ENCODE data around the gene BPIFB1.

Gene BPIFB1

GRCh38 chr20:33290852-33291251 is 7.8 kb downstream of the BPIFB1 start:
- no peak overlapping the region for H3K4me3 ChIP-seq (ENCODE audit: low read depth, low read length)
- no peak for DNase-seq (ENCODE audit: low read depth)
- in situ Hi-C loops (cut with HindIII; ENCODE audit: low sequenced_read_pairs) = no loop called here
- TF ChIP-seq CTCF (IDR thresholded peaks at IDR 0.05; ENCODE audit: low read depth, low read length, missing control alignments) = no peak

GRCh38 chr20:33291416-33291815 is 8.4 kb downstream of the BPIFB1 start:
- no peak for DNase-seq (ENCODE audit: low read depth)
- H3K4me3 ChIP-seq (ENCODE audit: low read depth, low read length) = no peak overlapping the region
- TF ChIP-seq CTCF (IDR thresholded peaks at IDR 0.05; ENCODE audit: low read depth, low read length, missing control alignments) = no peak
- in situ Hi-C loops (cut with HindIII; ENCODE audit: low sequenced_read_pairs) = no loop called here

- DNase-seq (ENCODE audit: low read depth) = no peak
- TF ChIP-seq CTCF (IDR thresholded peaks at IDR 0.05; ENCODE audit: low read depth, low read length, missing control alignments) = peak; percentile 88
- in situ Hi-C loops (cut with HindIII; ENCODE audit: low sequenced_read_pairs) = no loop called here
- no peak overlapping the region for H3K4me3 ChIP-seq (ENCODE audit: low read depth, low read length)
Observed at GRCh38 chr20:33291830-33292355, 8.9 kb downstream of the BPIFB1 start.

GRCh38 chr20:33296206-33296605 is 13.2 kb downstream of the BPIFB1 start:
- no peak for DNase-seq (ENCODE audit: low read depth)
- H3K4me3 ChIP-seq (ENCODE audit: low read depth, low read length) = no peak overlapping the region
- no peak for TF ChIP-seq CTCF (IDR thresholded peaks at IDR 0.05; ENCODE audit: low read depth, low read length, missing control alignments)
- in situ Hi-C loops (cut with HindIII; ENCODE audit: low sequenced_read_pairs) = no loop called here

- TF ChIP-seq CTCF (IDR thresholded peaks at IDR 0.05; ENCODE audit: low read depth, low read length, missing control alignments) = no peak
- H3K4me3 ChIP-seq (ENCODE audit: low read depth, low read length) = no peak overlapping the region
- in situ Hi-C loops (cut with HindIII; ENCODE audit: low sequenced_read_pairs) = no loop called here
- no peak for DNase-seq (ENCODE audit: low read depth)
Observed at GRCh38 chr20:33298391-33298790, 15.4 kb downstream of the BPIFB1 start.

GRCh38 chr20:33299111-33299603 is 16.1 kb downstream of the BPIFB1 start:
- TF ChIP-seq CTCF (IDR thresholded peaks at IDR 0.05; ENCODE audit: low read depth, low read length, missing control alignments) = peak; percentile 87
- no peak for DNase-seq (ENCODE audit: low read depth)
- in situ Hi-C loops (cut with HindIII; ENCODE audit: low sequenced_read_pairs) = no loop called here
- no peak overlapping the region for H3K4me3 ChIP-seq (ENCODE audit: low read depth, low read length)
